ENCODE results near the gene RASA3.

RASA3 gene

DNA sequence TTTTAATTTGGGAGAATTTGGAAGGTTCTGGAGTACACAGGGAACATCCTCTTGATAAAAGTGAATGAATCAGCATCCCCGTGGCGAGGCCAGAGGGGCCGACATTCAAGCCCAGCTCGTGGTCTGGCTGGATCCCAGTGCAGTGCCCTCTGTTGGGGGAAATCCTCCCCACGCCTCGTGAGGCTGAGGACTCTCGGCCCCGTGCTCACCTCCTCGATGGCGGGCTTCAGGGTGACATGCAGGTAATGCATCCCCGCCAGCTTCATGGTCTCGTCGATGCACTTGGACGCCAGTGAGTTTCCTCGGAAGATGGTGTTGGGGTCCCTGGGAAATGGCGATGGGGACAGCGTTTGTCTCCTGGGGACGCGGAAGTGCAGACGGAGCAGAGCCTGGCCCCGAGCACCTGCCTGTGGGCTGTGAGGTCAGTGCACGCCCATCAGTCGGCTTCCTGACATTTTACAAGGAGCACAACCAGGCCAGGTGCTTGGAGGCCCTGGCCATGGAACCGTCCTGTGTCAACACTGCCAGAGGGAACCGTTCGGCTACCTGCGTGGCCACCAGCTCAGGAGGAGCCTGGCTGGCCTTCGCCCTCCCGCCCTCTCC, 115.3 kb downstream of the RASA3 start:
- Histone ChIP-seq H3K4me3 (ENCODE audit: low read length, poor library complexity, severe bottlenecking) (no peak overlapping the region), H3K27me3 (ENCODE audit: insufficient read depth, low read length, poor library complexity, severe bottlenecking) (no peaks in the 10 kb centered on the region), H3K36me3 (ENCODE audit: insufficient read depth, low read length) (peaks cover 63% of the 10 kb centered on the region; the same call in 1 of the 2 replicates), H3K4me2 (ENCODE audit: low read depth, low read length, poor library complexity, severe bottlenecking) (no peak overlapping the region), H2AFZ (ENCODE audit: low read length) (no peak overlapping the region), H3F3A (ENCODE audit: low read depth) (no peaks in the 10 kb centered on the region), H3K9me2 (replicated peaks; ENCODE audit: low read depth, low read length) (no peaks in the 10 kb centered on the region), H3K9me3 (ENCODE audit: insufficient read depth, low read depth, low read length) (no peaks in the 10 kb centered on the region), H4K20me1 (ENCODE audit: insufficient read depth, low read length, poor library complexity, severe bottlenecking) (no peaks in the 10 kb centered on the region), H3K9ac (ENCODE audit: low read depth, low read length, poor library complexity, severe bottlenecking) (no peak overlapping the region), H3K4me1 (ENCODE audit: insufficient read depth, low read length, poor library complexity, severe bottlenecking) (no peaks in the 10 kb centered on the region), H3K79me2 (ENCODE audit: insufficient read depth, low read length) (no peaks in the 10 kb centered on the region)
- no peak for TF ChIP-seq EZH2phosphoT487 (IDR thresholded peaks at IDR 0.05; ENCODE audit: borderline replicate concordance)
- TF ChIP-seq, protein P1, sequence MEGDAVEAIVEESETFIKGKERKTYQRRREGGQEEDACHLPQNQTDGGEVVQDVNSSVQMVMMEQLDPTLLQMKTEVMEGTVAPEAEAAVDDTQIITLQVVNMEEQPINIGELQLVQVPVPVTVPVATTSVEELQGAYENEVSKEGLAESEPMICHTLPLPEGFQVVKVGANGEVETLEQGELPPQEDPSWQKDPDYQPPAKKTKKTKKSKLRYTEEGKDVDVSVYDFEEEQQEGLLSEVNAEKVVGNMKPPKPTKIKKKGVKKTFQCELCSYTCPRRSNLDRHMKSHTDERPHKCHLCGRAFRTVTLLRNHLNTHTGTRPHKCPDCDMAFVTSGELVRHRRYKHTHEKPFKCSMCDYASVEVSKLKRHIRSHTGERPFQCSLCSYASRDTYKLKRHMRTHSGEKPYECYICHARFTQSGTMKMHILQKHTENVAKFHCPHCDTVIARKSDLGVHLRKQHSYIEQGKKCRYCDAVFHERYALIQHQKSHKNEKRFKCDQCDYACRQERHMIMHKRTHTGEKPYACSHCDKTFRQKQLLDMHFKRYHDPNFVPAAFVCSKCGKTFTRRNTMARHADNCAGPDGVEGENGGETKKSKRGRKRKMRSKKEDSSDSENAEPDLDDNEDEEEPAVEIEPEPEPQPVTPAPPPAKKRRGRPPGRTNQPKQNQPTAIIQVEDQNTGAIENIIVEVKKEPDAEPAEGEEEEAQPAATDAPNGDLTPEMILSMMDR (conservative IDR thresholded peaks at IDR 0.05; ENCODE audit: low read length) = peak; percentile 46

DNA sequence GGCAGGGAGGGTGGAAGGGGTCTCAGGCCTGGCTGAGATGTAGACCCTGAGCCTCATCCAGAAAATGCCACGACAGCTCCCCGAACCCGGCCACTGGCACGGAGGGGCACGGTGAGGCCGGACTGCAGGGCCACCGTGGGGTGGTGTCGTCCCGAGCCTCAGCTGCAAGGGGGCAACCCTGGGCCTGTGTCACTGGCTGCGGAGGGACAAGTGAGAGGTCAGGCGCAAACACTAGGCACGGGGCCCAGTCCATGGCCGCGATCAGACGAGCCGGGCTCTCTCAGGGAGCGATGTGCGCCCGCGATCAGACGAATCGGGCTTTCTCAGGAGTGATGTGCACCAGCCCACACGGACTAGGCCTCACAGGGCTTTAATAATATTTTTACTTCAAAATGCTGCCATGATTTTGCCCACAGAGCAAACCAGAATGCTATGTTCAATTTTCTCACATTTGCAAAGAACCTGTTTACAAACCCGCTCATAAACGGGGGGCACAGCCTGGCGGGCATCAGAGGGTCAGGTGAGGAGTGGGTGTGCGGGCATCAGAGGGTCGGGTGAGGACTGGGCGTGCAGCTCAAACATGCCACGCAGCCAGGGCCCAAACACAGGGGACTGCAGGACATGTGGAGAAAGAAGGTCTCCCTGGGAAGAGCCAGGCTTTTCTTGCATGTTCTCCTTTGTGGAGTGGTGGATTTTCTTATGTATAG, 115.9 kb downstream of the RASA3 start:
- Histone ChIP-seq H3K36me3 (ENCODE audit: insufficient read depth, low read length) (peaks cover 62% of the 10 kb centered on the region; the same call in 1 of the 2 replicates), H2AFZ (ENCODE audit: low read length) (no peak overlapping the region), H3K79me2 (ENCODE audit: insufficient read depth, low read length) (no peaks in the 10 kb centered on the region), H3K4me1 (ENCODE audit: insufficient read depth, low read length, poor library complexity, severe bottlenecking) (no peaks in the 10 kb centered on the region), H4K20me1 (ENCODE audit: insufficient read depth, low read length, poor library complexity, severe bottlenecking) (no peaks in the 10 kb centered on the region), H3K9me2 (replicated peaks; ENCODE audit: low read depth, low read length) (no peaks in the 10 kb centered on the region), H3K9me3 (ENCODE audit: insufficient read depth, low read depth, low read length) (no peaks in the 10 kb centered on the region), H3K9ac (ENCODE audit: low read depth, low read length, poor library complexity, severe bottlenecking) (no peak overlapping the region), H3K27me3 (ENCODE audit: insufficient read depth, low read length, poor library complexity, severe bottlenecking) (no peaks in the 10 kb centered on the region), H3F3A (ENCODE audit: low read depth) (no peaks in the 10 kb centered on the region), H3K4me3 (ENCODE audit: low read length, poor library complexity, severe bottlenecking) (no peak overlapping the region), H3K4me2 (ENCODE audit: low read depth, low read length, poor library complexity, severe bottlenecking) (no peak overlapping the region)
- no peak for TF ChIP-seq EZH2phosphoT487 (IDR thresholded peaks at IDR 0.05; ENCODE audit: borderline replicate concordance)

DNA sequence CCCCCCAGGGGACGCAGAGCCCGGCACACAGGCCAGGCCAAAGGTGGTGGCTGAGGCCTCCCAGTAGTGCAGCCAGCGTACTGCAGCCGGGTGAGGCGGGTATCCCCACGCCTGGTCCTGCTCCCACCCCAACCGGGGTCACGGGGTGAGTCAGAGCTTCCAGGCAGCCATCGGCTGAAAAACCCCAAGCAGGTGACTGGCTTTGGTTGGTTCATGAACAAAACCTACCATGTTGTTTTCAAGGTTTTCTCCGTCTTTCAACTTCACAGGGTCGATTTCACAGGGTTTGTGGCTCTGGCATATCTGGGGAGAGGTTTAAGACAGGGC, 116.5 kb downstream of the RASA3 start:
- Histone ChIP-seq H3K36me3 (ENCODE audit: insufficient read depth, low read length) (peaks cover 56% of the 10 kb centered on the region; the same call in 1 of the 2 replicates), H3K79me2 (ENCODE audit: insufficient read depth, low read length) (no peaks in the 10 kb centered on the region), H4K20me1 (ENCODE audit: insufficient read depth, low read length, poor library complexity, severe bottlenecking) (no peaks in the 10 kb centered on the region), H3K9me2 (replicated peaks; ENCODE audit: low read depth, low read length) (no peaks in the 10 kb centered on the region), H3F3A (ENCODE audit: low read depth) (no peaks in the 10 kb centered on the region), H3K27me3 (ENCODE audit: insufficient read depth, low read length, poor library complexity, severe bottlenecking) (no peaks in the 10 kb centered on the region), H3K4me3 (ENCODE audit: low read length, poor library complexity, severe bottlenecking) (no peak overlapping the region), H3K4me2 (ENCODE audit: low read depth, low read length, poor library complexity, severe bottlenecking) (no peak overlapping the region), H2AFZ (ENCODE audit: low read length) (no peak overlapping the region), H3K9ac (ENCODE audit: low read depth, low read length, poor library complexity, severe bottlenecking) (no peak overlapping the region), H3K9me3 (ENCODE audit: insufficient read depth, low read depth, low read length) (no peaks in the 10 kb centered on the region), H3K4me1 (ENCODE audit: insufficient read depth, low read length, poor library complexity, severe bottlenecking) (no peaks in the 10 kb centered on the region)
- no peak for TF ChIP-seq EZH2phosphoT487 (IDR thresholded peaks at IDR 0.05; ENCODE audit: borderline replicate concordance)
- TF ChIP-seq, protein P1 (conservative IDR thresholded peaks at IDR 0.05; ENCODE audit: low read length) = no peak
